Bronchial epithelial cell (primary cell): Measurements from ENCODE around the gene ZNF775. TPM values are rescaled to one million over a fixed set of nuclear protein-coding genes. Genes with fewer than 3 reads are reported as not detected.

Source experiments
- DNase-seq: peaks from one replicate; pipeline ENCODE4 v3.0.0-alpha.2; 2010; ENCODE audit warnings: low read depth
- FAIRE-seq: peaks from 2 replicates; lab custom pipeline; 2011; peaks lifted over from hg19 to GRCh38; lab: Jason Lieb, UNC
- H3K27me3 ChIP-seq: 2 replicates; pipeline ENCODE4 v1.5.1; 2011; ENCODE audit warnings: low read length; ENCODE audit not compliant: control insufficient read depth, insufficient read depth
- H3K36me3 ChIP-seq: 2 replicates; pipeline ENCODE4 v1.5.1; 2011; ENCODE audit warnings: low read length; ENCODE audit not compliant: control insufficient read depth, insufficient read depth
- H3K4me3 ChIP-seq: 2 replicates; pipeline ENCODE4 v1.5.1; 2011; ENCODE audit warnings: mild to moderate bottlenecking, low read depth, low read length, control low read depth
- CTCF ChIP-seq: IDR thresholded peaks from 2 replicates; pipeline ENCODE4 v1.5.1; 2011; ENCODE audit warnings: mild to moderate bottlenecking, moderate library complexity, low read length, control low read depth, inconsistent platforms; ENCODE audit not compliant: insufficient read depth, severe bottlenecking
- total RNA-seq: library from RNA; depleted of rRNA; stranded (reverse); fragments of >200 nt; gene quantifications from 2 replicates; pipeline ENCODE4 v1.2.1, GENCODE V29; 2014

ZNF775 gene
- total RNA-seq, 1 donor from 2014 or later: 3.2 TPM

GRCh38 chr7:150404172-150404804 lies 25.2 kb downstream of the ZNF775 start:
- peak overlapping the region; percentile 70 for H3K4me3 ChIP-seq
- no peaks in the 10 kb centered on the region for H3K36me3 ChIP-seq
- FAIRE-seq (no peak), DNase-seq (no peak)
- H3K27me3 ChIP-seq: no peaks in the 10 kb centered on the region
- no peak for TF ChIP-seq CTCF

- H3K27me3 ChIP-seq: no peaks in the 10 kb centered on the region
- no peaks in the 10 kb centered on the region for H3K36me3 ChIP-seq
- peak; percentile 37 for TF ChIP-seq CTCF
- no peak for FAIRE-seq
- H3K4me3 ChIP-seq: peak overlapping the region; percentile 70
- DNase-seq: peak; percentile 46
Measured at GRCh38 chr7:150404805-150405583, 25.9 kb downstream of the ZNF775 start.

- no peaks in the 10 kb centered on the region for H3K36me3 ChIP-seq
- peak overlapping the region; percentile 70 for H3K4me3 ChIP-seq
- FAIRE-seq (no peak), DNase-seq (no peak)
- no peak for TF ChIP-seq CTCF
- no peaks in the 10 kb centered on the region for H3K27me3 ChIP-seq
Measured at GRCh38 chr7:150405584-150406311, 26.6 kb downstream of the ZNF775 start.

- FAIRE-seq (no peak), DNase-seq (no peak)
- H3K27me3 ChIP-seq: no peaks in the 10 kb centered on the region
- no peak overlapping the region for H3K4me3 ChIP-seq
- no peak for TF ChIP-seq CTCF
- no peaks in the 10 kb centered on the region for H3K36me3 ChIP-seq
Measured at GRCh38 chr7:150406312-150406566, 27.1 kb downstream of the ZNF775 start.

GRCh38 chr7:150406567-150407421 lies 27.7 kb downstream of the ZNF775 start:
- FAIRE-seq (no peak), DNase-seq (no peak)
- Histone ChIP-seq H3K36me3 (no peaks in the 10 kb centered on the region), H3K27me3 (peaks cover 1% of the 10 kb centered on the region), H3K4me3 (no peak overlapping the region)
- no peak for TF ChIP-seq CTCF
